ENCODE results near the gene CROCC2. TPM values are rescaled to one million over a fixed set of nuclear protein-coding genes. Genes with fewer than 3 reads are reported as not detected.
A peak's percentile ranks its signal among the peaks of the same experiment; 100 is the strongest.

Gene CROCC2
- total RNA-seq, 6 experiments from 2014 or later = not detected

DNA sequence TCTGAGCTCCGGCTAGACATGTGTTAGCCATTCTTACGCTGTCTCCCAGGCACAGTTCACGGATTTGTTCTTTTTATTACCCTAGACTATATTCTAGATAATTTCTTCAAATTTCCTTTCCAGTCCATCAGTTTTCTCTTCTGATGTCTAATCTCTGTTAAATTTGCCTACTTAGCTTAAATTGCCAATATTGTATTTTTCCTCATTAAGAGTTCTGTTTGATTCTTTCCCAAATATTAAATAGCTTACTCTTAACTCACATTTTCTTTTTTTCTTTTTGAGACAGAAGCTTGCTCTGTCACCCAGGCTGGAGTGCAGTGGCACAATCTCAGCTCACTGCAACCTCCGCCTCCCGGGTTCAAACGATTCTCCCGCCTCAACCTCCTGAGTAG is 21.2 kb downstream of the CROCC2 start:
- DNase-seq = no peak
- Mint-ChIP-seq H3K36me3 (ENCODE audit: low read depth) (no peaks in the 10 kb centered on the region), H3K4me1 (ENCODE audit: low read depth) (no peaks in the 10 kb centered on the region), H3K4me3 (peak overlapping the region; percentile 62), H3K27me3 (ENCODE audit: insufficient read depth) (peaks cover 4% of the 10 kb centered on the region), H3K27ac (no peak overlapping the region), H3K9me3 (peaks cover 7% of the 10 kb centered on the region; the same call in 1 of the 2 replicates)
- TF ChIP-seq CTCF (IDR thresholded peaks at IDR 0.05) = no peak

GRCh38 chr2:240928476-240929363 is 22.6 kb downstream of the CROCC2 start:
- DNase-seq = no peak
- Mint-ChIP-seq H3K27me3 (ENCODE audit: insufficient read depth) (peaks cover 6% of the 10 kb centered on the region), H3K27ac (no peak overlapping the region), H3K36me3 (ENCODE audit: low read depth) (no peaks in the 10 kb centered on the region), H3K9me3 (peaks cover 7% of the 10 kb centered on the region; the same call in 1 of the 2 replicates), H3K4me3 (no peak overlapping the region), H3K4me1 (ENCODE audit: low read depth) (no peaks in the 10 kb centered on the region)
- TF ChIP-seq CTCF (IDR thresholded peaks at IDR 0.05) = no peak

DNA sequence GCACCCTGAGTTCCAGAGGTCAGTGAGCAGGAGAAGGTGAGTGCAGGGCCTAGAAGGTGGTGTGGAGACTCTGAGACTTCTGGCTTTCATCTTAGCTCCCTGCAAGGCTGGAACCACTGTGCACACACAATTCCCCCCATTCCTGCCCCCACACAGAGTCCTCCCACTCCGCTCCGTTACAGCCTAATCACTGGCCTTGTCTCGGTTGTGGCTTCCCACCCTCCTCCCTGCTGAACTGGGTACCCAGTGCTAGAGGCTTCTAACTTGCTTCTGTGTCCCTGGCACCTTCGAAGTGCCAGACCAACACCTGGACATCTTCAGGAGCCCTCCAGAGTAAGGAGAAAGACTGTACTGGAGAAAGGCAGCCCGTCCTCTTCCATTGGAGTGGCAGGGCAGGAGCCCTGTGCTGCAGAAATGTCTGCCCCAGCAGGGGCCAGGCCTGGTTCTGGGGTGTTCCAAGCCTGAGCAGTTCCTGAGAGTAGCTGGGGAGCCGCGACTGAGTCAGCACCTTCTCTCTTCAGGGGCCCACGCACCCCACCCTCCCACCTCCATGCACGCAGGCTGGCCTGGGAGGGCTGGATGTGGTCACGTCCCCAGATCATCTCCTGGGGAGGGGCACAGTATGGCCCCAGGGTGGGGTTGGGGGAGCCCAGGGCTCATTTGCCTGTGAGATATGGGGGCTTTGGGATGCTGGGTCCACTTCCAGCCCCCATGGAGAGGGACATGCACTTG is 23.4 kb downstream of the CROCC2 start:
- H3K9me3 Mint-ChIP-seq = peaks cover 7% of the 10 kb centered on the region; the same call in 1 of the 2 replicates
- no peaks in the 10 kb centered on the region for H3K4me1 Mint-ChIP-seq (ENCODE audit: low read depth)
- H3K27ac Mint-ChIP-seq = no peak overlapping the region
- no peak overlapping the region for H3K4me3 Mint-ChIP-seq
- no peak for DNase-seq
- TF ChIP-seq CTCF (IDR thresholded peaks at IDR 0.05) = no peak
- H3K27me3 Mint-ChIP-seq (ENCODE audit: insufficient read depth) = peaks cover 6% of the 10 kb centered on the region
- no peaks in the 10 kb centered on the region for H3K36me3 Mint-ChIP-seq (ENCODE audit: low read depth)

GRCh38 chr2:240930096-240930630 is 24.0 kb downstream of the CROCC2 start:
- Mint-ChIP-seq H3K36me3 (ENCODE audit: low read depth) (no peaks in the 10 kb centered on the region), H3K27ac (no peak overlapping the region), H3K4me3 (no peak overlapping the region), H3K4me1 (ENCODE audit: low read depth) (no peaks in the 10 kb centered on the region), H3K9me3 (peaks cover 7% of the 10 kb centered on the region; the same call in 1 of the 2 replicates), H3K27me3 (ENCODE audit: insufficient read depth) (peaks cover 6% of the 10 kb centered on the region)
- no peak for TF ChIP-seq CTCF (IDR thresholded peaks at IDR 0.05)
- no peak for DNase-seq

DNA sequence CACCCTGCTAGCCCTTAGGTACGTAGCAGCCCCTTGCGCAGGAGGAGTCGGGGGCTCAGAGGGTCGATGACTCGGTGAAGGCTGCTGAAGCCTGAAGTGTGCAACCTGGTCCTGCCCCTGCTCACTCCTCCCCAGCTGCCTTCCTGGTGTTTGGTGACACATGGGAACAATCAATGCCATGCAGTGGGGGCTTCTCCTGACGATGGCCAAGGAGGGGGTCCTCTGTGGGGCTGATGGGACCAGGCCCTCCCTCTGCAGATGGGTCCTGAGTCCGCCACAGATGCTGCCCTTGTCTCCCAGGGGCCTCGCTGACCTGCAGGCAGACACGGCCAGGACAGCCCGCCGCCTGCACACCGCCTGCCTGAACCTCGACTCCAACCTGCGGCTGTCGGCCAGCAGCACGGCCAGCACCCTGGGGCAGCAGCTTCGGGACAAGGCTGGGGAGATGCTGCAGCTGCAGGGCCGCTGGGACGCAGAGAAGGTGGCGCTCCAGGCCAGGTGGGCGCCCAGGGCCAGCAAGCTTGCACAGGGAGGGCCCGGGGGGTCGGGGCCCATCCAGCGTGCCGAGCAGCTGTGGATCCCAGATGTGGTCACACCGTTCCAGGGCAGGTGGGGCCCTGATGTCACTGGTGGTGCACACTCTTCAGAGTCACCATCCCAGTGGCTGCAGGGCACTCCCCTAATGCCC is 24.6 kb downstream of the CROCC2 start:
- Mint-ChIP-seq H3K27ac (no peak overlapping the region), H3K4me3 (no peak overlapping the region), H3K4me1 (ENCODE audit: low read depth) (no peaks in the 10 kb centered on the region), H3K36me3 (ENCODE audit: low read depth) (no peaks in the 10 kb centered on the region), H3K9me3 (peaks cover 7% of the 10 kb centered on the region; the same call in 1 of the 2 replicates), H3K27me3 (ENCODE audit: insufficient read depth) (peaks cover 6% of the 10 kb centered on the region)
- DNase-seq = no peak
- no peak for TF ChIP-seq CTCF (IDR thresholded peaks at IDR 0.05)
